Esophagus muscularis mucosa (tissue), 3 donors: ENCODE data around the gene CALML3.

Source experiments
- CTCF ChIP-seq, 3 experiments: fragments of 200-600 bp in 2 of 3; fragments of 450-650 bp in 1 of 3; sonication (generic) in 2 of 3; IDR thresholded peaks; one replicate each; pipeline ENCODE4 v1.5.1; 2017 to 2019; ENCODE audit warnings: antibody characterized with exemption in 3 of 3, mild to moderate bottlenecking in 2 of 3, moderate library complexity in 1 of 3
- POLR2A ChIP-seq: fragments of 450-650 bp; IDR thresholded peaks from one replicate; pipeline ENCODE4 v1.6.1; 2017; ENCODE audit warnings: antibody characterized with exemption, moderate library complexity, mild to moderate bottlenecking, low read depth

DNA sequence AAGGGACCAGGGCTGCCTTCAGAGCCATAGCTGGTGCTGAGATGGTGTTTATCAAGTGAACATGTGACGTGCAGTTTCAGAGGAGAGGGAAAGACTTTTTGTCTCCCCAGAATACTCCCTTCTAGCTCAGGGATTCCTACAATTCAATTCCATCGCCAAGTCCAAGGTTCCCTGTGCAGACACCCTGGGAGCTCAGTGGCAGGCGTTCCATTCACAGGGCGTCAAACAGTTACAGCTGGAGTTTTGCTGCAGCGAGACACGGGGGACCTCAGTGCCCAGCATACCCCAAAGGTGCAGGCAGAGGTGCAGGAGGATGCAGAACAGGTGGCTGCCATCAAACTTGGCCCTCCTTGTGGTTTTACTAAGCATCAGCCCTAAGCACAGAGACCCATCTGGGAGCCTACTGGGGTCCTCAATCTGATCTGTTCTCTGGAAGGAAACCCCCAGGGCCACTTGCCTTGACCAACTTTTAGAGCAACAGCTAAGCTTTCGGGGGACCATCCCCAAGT is 24.5 kb upstream of the CALML3 start:
- TF ChIP-seq CTCF (IDR thresholded peaks at IDR 0.05), result no peak
- no peak for TF ChIP-seq POLR2A
